Sigmoid colon (tissue), 7 donors: ENCODE measurements around the gene CIITA. TPM values are rescaled to one million over a fixed set of nuclear protein-coding genes. Genes with fewer than 3 reads are reported as not detected.
A peak's percentile ranks its signal among the peaks of the same experiment; 100 is the strongest.

Source experiments
- DNase-seq: peaks from one replicate; pipeline ENCODE4 v3.0.0-alpha.2; 2019
- H3K27ac ChIP-seq, 4 donors: fragments of 200-600 bp; sonication (generic); one replicate each; pipeline ENCODE4 v1.5.1; 2016 to 2019; ENCODE audit warnings: mild to moderate bottlenecking in 1 of 4
- H3K27me3 ChIP-seq, 3 donors: fragments of 200-600 bp; sonication (generic); one replicate each; pipeline ENCODE4 v1.5.1; 2019; ENCODE audit warnings: mild to moderate bottlenecking in 1 of 3
- H3K36me3 ChIP-seq, 4 donors: fragments of 200-600 bp; sonication (generic); one replicate each; pipeline ENCODE4 v1.5.1; 2016 to 2019
- H3K4me1 ChIP-seq, 4 donors: fragments of 200-600 bp; sonication (generic); one replicate each; pipeline ENCODE4 v1.5.1; 2017 to 2019
- H3K4me3 ChIP-seq, 4 donors: fragments of 200-600 bp; sonication (generic); one replicate each; pipeline ENCODE4 v1.5.1; 2017 to 2019; ENCODE audit warnings: mild to moderate bottlenecking in 2 of 4, moderate library complexity in 1 of 4
- H3K9me3 ChIP-seq, 4 donors: fragments of 200-600 bp in 3 of 4; sonication (generic) in 3 of 4; one replicate each; pipeline versions ENCODE4 v1.5.1 to v1.6.1; 2013 to 2019
- CTCF ChIP-seq, 4 experiments: fragments of 450-650 bp in 3 of 4; fragments of 200-600 bp in 1 of 4; IDR thresholded peaks; one replicate each; pipeline ENCODE4 v1.5.1; 2016 to 2019; ENCODE audit warnings: antibody characterized with exemption in 4 of 4, mild to moderate bottlenecking in 3 of 4, moderate library complexity in 2 of 4
- EP300 ChIP-seq, 4 donors: sonication (generic); formaldehyde crosslinking; IDR thresholded peaks; one replicate each; pipeline ENCODE4 v1.6.1; 2017; ENCODE audit warnings: antibody characterized with exemption in 4 of 4
- POLR2A ChIP-seq, 2 donors: fragments of 450-650 bp; IDR thresholded peaks; one replicate each; pipeline ENCODE4 v1.6.1; 2016; ENCODE audit warnings: antibody characterized with exemption in 2 of 2, mild to moderate bottlenecking in 2 of 2, moderate library complexity in 2 of 2
- POLR2AphosphoS5 ChIP-seq, 4 donors: sonication (generic); formaldehyde crosslinking; IDR thresholded peaks; one replicate each; pipeline ENCODE4 v1.6.1; 2017; ENCODE audit warnings: antibody characterized with exemption in 4 of 4
- WGBS, 2 donors: extraction: QIAGEN DNeasy Blood & Tissue Kit; methylation state at CpG; one replicate each; pipeline ENCODE4 v1.1.7; 2013; 5-methylcytosine and 5-hydroxymethylcytosine counted together
- intact Hi-C: fragments of 100-400 bp; cut with DNase I; formaldehyde crosslinking; loops from one replicate; pipeline ENCODE4 v1.15.1; 2023
- polyA plus RNA-seq, 3 donors: library from polyadenylated mRNA; stranded (reverse); fragments of 200-250 nt; gene quantifications; one replicate each; pipeline ENCODE4 v1.2.3, GENCODE V29; 2013
- total RNA-seq, 4 donors: library from RNA; depleted of rRNA; stranded (reverse); fragments of >200 nt; gene quantifications; one replicate each; pipeline ENCODE4 v1.1.0, GENCODE V29; 2016
- donor health status: healthy with polysubstance abuse.
- donor health status: Bipolar disorder and iron deficiency.
- donor health status: healthy.

Gene CIITA
- total and polyA plus RNA-seq, 7 donors: 1.2 to 53.9 (median 9.7) TPM

- intact Hi-C loops: no loop called here
- H3K4me1 ChIP-seq: no peaks in the 10 kb centered on the region
- H3K9me3 ChIP-seq: no peaks in the 10 kb centered on the region
- no peak for TF ChIP-seq POLR2A (IDR thresholded peaks at IDR 0.05)
- no peak for TF ChIP-seq CTCF (IDR thresholded peaks at IDR 0.05)
- no peak for TF ChIP-seq EP300 (IDR thresholded peaks at IDR 0.05)
- H3K27ac ChIP-seq: no peak overlapping the region
- no peaks in the 10 kb centered on the region for H3K27me3 ChIP-seq
- H3K36me3 ChIP-seq: no peaks in the 10 kb centered on the region
- no peak overlapping the region for H3K4me3 ChIP-seq
- DNase-seq: no peak
These were observed 34.3 kb downstream of the CIITA start for GRCh38 chr16:10911267-10911666.

GRCh38 chr16:10916534-10916933 is 39.5 kb downstream of the CIITA start:
- Histone ChIP-seq H3K36me3 (no peaks in the 10 kb centered on the region), H3K27me3 (no peaks in the 10 kb centered on the region), H3K27ac (no peak overlapping the region), H3K9me3 (no peaks in the 10 kb centered on the region), H3K4me3 (no peak overlapping the region), H3K4me1 (peaks cover 0 to 19% (median 13%) of the 10 kb centered on the region in 4 donors)
- intact Hi-C loops: loop anchor here (5.0 kb wide), 1 partner anchor 394 kb away; no protein-coding TSS in a partner anchor
- no peak for TF ChIP-seq EP300 (IDR thresholded peaks at IDR 0.05)
- no peak for TF ChIP-seq CTCF (IDR thresholded peaks at IDR 0.05)
- TF ChIP-seq POLR2A (IDR thresholded peaks at IDR 0.05): no peak
- TF ChIP-seq POLR2AphosphoS5 (IDR thresholded peaks at IDR 0.05): no peak
- 64 to 65% methylated on average over 3 of the region's 3 CpGs for WGBS, 2 donors
- no peak for DNase-seq

- H3K27me3 ChIP-seq: no peaks in the 10 kb centered on the region
- H3K4me3 ChIP-seq: peak overlapping the region in 1 of 4 donors; percentile 26
- TF ChIP-seq CTCF (IDR thresholded peaks at IDR 0.05): peak; percentile 81 to 96 (median 95)
- peak in 3 of 4 donors; percentile 50 to 74 (median 65) for TF ChIP-seq POLR2AphosphoS5 (IDR thresholded peaks at IDR 0.05)
- no peak for TF ChIP-seq EP300 (IDR thresholded peaks at IDR 0.05)
- peaks cover 0 to 39% (median 28%) of the 10 kb centered on the region in 4 donors for H3K4me1 ChIP-seq
- DNase-seq: peak; percentile 97
- intact Hi-C loops: loop anchor here (2.0 to 5.0 kb wide), 3 partner anchors 90 to 396 kb away; no protein-coding TSS in a partner anchor
- no peaks in the 10 kb centered on the region for H3K9me3 ChIP-seq
- H3K36me3 ChIP-seq: no peaks in the 10 kb centered on the region
- H3K27ac ChIP-seq: peak overlapping the region; percentile 3 to 44 (median 22)
- WGBS, 2 donors: 49 to 59% methylated on average over 21 of the region's 21 CpGs
These were observed 41.4 kb downstream of the CIITA start for GRCh38 chr16:10918294-10919002.

GRCh38 chr16:10919003-10919351 is 42.0 kb downstream of the CIITA start:
- Histone ChIP-seq H3K36me3 (no peaks in the 10 kb centered on the region), H3K4me3 (no peak overlapping the region), H3K4me1 (peaks cover 0 to 44% (median 33%) of the 10 kb centered on the region in 4 donors), H3K27ac (peak overlapping the region in 1 of 4 donors; percentile 24), H3K27me3 (no peaks in the 10 kb centered on the region), H3K9me3 (no peaks in the 10 kb centered on the region)
- 58 to 72% methylated on average over 7 of the region's 7 CpGs for WGBS, 2 donors
- intact Hi-C loops: loop anchor here (2.0 to 5.0 kb wide), 3 partner anchors 90 to 397 kb away; no protein-coding TSS in a partner anchor
- TF ChIP-seq CTCF (IDR thresholded peaks at IDR 0.05) (peak in 2 of 4 experiments; percentile 9 to 25), EP300 (IDR thresholded peaks at IDR 0.05) (no peak), POLR2A (IDR thresholded peaks at IDR 0.05) (no peak), POLR2AphosphoS5 (IDR thresholded peaks at IDR 0.05) (no peak)
- no peak for DNase-seq
